ENCODE measurements around the gene APOA4. TPM values are rescaled to one million over a fixed set of nuclear protein-coding genes. Genes with fewer than 3 reads are reported as not detected.
A peak's percentile ranks its signal among the peaks of the same experiment; 100 is the strongest.

APOA4 gene
- polyA plus RNA-seq, 3 donors = not detected

DNA sequence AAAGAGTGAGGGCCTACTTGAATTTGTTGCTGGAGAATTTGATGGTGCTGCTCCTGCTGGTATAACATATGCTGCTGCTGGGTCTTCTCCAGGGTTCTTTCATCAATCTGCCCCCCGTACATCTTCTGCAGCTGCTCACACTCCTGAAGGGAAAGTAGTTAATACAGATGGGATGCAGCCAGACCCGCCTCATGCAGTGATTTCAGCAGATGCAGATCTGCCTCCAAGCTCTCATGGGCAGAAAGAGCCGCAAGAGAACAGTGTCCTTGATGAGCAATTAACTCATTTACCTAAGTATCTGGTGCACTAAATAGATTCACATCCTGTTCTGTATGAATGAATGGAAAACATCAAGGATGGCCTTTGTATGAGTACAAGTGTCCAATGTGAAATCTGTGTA, 39.1 kb upstream of the APOA4 start:
- Histone ChIP-seq H3K4me3 (replicated peaks in 1 of 3; ENCODE audit: low read depth in 2 of 3, low read length in 3 of 3) (no peak overlapping the region), H2AFZ (ENCODE audit: insufficient read depth, low read depth, low read length, poor library complexity, severe bottlenecking) (no peak overlapping the region), H4K20me1 (ENCODE audit: insufficient read depth, low read length) (no peaks in the 10 kb centered on the region), H3K27ac (ENCODE audit: low read depth in 1 of 2, low read length in 2 of 2) (no peak overlapping the region), H3K27me3 (ENCODE audit: control insufficient read depth in 2 of 2, insufficient read depth in 2 of 2, low read length in 2 of 2) (no peaks in the 10 kb centered on the region), H3K9ac (ENCODE audit: insufficient read depth, low read length, poor library complexity, severe bottlenecking) (no peak overlapping the region), H3K79me2 (ENCODE audit: insufficient read depth, low read length) (no peaks in the 10 kb centered on the region), H3K9me3 (replicated peaks in 1 of 2; ENCODE audit: control insufficient read depth in 1 of 2, insufficient read depth in 1 of 2, low read length in 2 of 2) (no peaks in the 10 kb centered on the region), H3K4me1 (ENCODE audit: control insufficient read depth in 1 of 2, insufficient read depth in 2 of 2, low read length in 2 of 2) (no peaks in the 10 kb centered on the region), H3K4me2 (replicated peaks; ENCODE audit: extremely low read depth, low read length, poor library complexity, severe bottlenecking) (no peak overlapping the region), H3K36me3 (replicated peaks in 1 of 2; ENCODE audit: control insufficient read depth in 1 of 2, insufficient read depth in 2 of 2, low read length in 2 of 2) (peaks cover 96 to 100% of the 10 kb centered on the region in 2 donors)
- Mint-ChIP-seq H3K27me3 (ENCODE audit: low read depth in 3 of 3) (no peaks in the 10 kb centered on the region), H3K36me3 (peaks cover 94 to 100% of the 10 kb centered on the region in 2 donors), H3K9me3 (no peaks in the 10 kb centered on the region), H3K4me3 (no peak overlapping the region), H3K27ac (peak overlapping the region in 1 of 7 donors; percentile 22), H3K4me1 (no peaks in the 10 kb centered on the region)
- no CpG with 5 or more reads among the region's 3 CpGs for WGBS (ENCODE audit: insufficient coverage)
- TF ChIP-seq, protein P1, sequence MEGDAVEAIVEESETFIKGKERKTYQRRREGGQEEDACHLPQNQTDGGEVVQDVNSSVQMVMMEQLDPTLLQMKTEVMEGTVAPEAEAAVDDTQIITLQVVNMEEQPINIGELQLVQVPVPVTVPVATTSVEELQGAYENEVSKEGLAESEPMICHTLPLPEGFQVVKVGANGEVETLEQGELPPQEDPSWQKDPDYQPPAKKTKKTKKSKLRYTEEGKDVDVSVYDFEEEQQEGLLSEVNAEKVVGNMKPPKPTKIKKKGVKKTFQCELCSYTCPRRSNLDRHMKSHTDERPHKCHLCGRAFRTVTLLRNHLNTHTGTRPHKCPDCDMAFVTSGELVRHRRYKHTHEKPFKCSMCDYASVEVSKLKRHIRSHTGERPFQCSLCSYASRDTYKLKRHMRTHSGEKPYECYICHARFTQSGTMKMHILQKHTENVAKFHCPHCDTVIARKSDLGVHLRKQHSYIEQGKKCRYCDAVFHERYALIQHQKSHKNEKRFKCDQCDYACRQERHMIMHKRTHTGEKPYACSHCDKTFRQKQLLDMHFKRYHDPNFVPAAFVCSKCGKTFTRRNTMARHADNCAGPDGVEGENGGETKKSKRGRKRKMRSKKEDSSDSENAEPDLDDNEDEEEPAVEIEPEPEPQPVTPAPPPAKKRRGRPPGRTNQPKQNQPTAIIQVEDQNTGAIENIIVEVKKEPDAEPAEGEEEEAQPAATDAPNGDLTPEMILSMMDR (IDR thresholded peaks at IDR 0.05) = no peak
- intact Hi-C loops (cut with micrococcal nuclease) = no loop called here
- no peak for DNase-seq

DNA sequence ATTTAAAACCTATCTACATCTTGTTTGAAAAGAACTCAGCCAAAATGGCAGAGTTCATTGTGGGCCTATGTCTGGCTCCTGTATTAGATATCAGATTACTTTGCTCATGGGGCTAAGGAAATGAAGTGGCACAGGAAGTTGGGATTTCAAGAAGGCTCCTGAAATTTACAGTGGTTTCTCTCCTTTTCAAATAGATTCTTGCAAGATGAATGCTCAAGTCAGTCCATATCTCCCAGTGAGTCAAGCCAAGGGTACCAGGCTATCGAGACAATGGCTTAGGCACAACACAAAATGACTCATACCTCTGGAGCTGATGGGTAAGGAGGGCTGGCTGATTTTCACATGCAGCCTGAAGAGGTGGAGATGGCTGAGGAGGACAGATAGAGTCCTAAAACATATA, 38.4 kb upstream of the APOA4 start:
- H3K27ac ChIP-seq (ENCODE audit: low read depth in 1 of 2, low read length in 2 of 2) = no peak overlapping the region
- H3K36me3 ChIP-seq (replicated peaks in 1 of 2; ENCODE audit: control insufficient read depth in 1 of 2, insufficient read depth in 2 of 2, low read length in 2 of 2) = peaks cover 96 to 100% of the 10 kb centered on the region in 2 donors
- WGBS (ENCODE audit: insufficient coverage) = no CpG with 5 or more reads among the region's 1 CpG
- H3K9ac ChIP-seq (ENCODE audit: insufficient read depth, low read length, poor library complexity, severe bottlenecking) = no peak overlapping the region
- H2AFZ ChIP-seq (ENCODE audit: insufficient read depth, low read depth, low read length, poor library complexity, severe bottlenecking) = no peak overlapping the region
- H3K4me1 ChIP-seq (ENCODE audit: control insufficient read depth in 1 of 2, insufficient read depth in 2 of 2, low read length in 2 of 2) = no peaks in the 10 kb centered on the region
- H4K20me1 ChIP-seq (ENCODE audit: insufficient read depth, low read length) = peaks cover 6% of the 10 kb centered on the region
- DNase-seq = no peak
- intact Hi-C loops (cut with micrococcal nuclease) = no loop called here
- no peaks in the 10 kb centered on the region for H3K79me2 ChIP-seq (ENCODE audit: insufficient read depth, low read length)
- TF ChIP-seq, protein P1 (IDR thresholded peaks at IDR 0.05) = no peak
- Mint-ChIP-seq H3K4me3 (no peak overlapping the region), H3K27ac (no peak overlapping the region), H3K36me3 (peaks cover 94 to 100% of the 10 kb centered on the region in 2 donors), H3K9me3 (no peaks in the 10 kb centered on the region), H3K4me1 (no peaks in the 10 kb centered on the region), H3K27me3 (ENCODE audit: low read depth in 3 of 3) (no peaks in the 10 kb centered on the region)
- H3K4me3 ChIP-seq (replicated peaks in 1 of 3; ENCODE audit: low read depth in 2 of 3, low read length in 3 of 3) = no peak overlapping the region
- H3K27me3 ChIP-seq (ENCODE audit: control insufficient read depth in 2 of 2, insufficient read depth in 2 of 2, low read length in 2 of 2) = no peaks in the 10 kb centered on the region
- H3K4me2 ChIP-seq (replicated peaks; ENCODE audit: extremely low read depth, low read length, poor library complexity, severe bottlenecking) = no peak overlapping the region
- H3K9me3 ChIP-seq (replicated peaks in 1 of 2; ENCODE audit: control insufficient read depth in 1 of 2, insufficient read depth in 1 of 2, low read length in 2 of 2) = no peaks in the 10 kb centered on the region

All from CD14-positive monocyte (primary cell).